HepG2 (cell line): ENCODE results near the gene CPSF4. TPM values are rescaled to one million over a fixed set of nuclear protein-coding genes. Genes with fewer than 3 reads are reported as not detected.

ENCODE experiments used
- GABPA ChIP-seq, 2 experiments: IDR thresholded peaks; 2 replicates each; pipeline ENCODE4 v1.6.1; 2011 to 2016; ENCODE audit warnings: low read depth in 2 of 2, low read length in 1 of 2, missing biosample characterization in 1 of 2, missing genetic modification characterization in 1 of 2
- HHEX ChIP-seq: IDR thresholded peaks from 2 replicates; pipeline ENCODE4 v1.6.1; 2016; ENCODE audit warnings: control low read depth
- MAZ ChIP-seq, 2 experiments: sonication (generic) in 1 of 2; formaldehyde crosslinking in 1 of 2; IDR thresholded peaks; 2 replicates each; pipeline versions ENCODE4 v1.5.0 to v1.6.1; 2012 to 2020; ENCODE audit warnings: low read depth in 2 of 2, mild to moderate bottlenecking in 2 of 2, borderline replicate concordance in 1 of 2, improper control_type of control experiment in 1 of 2, low read length in 1 of 2, missing genetic modification reagents in 1 of 2, moderate library complexity in 1 of 2
- MEIS2 ChIP-seq: sonication (generic); formaldehyde crosslinking; IDR thresholded peaks from 2 replicates; pipeline ENCODE4 v1.9.0; 2021; ENCODE audit warnings: mild to moderate bottlenecking, missing genetic modification reagents
- MTA1 ChIP-seq: sonication (generic); formaldehyde crosslinking; IDR thresholded peaks from 2 replicates; pipeline ENCODE4 v1.4.0; 2020; ENCODE audit warnings: missing genetic modification reagents, mild to moderate bottlenecking, borderline replicate concordance
- NCOA1 ChIP-seq: sonication (generic); formaldehyde crosslinking; IDR thresholded peaks from 2 replicates; pipeline ENCODE4 v1.9.0; 2021; ENCODE audit warnings: missing genetic modification reagents
- RFXANK ChIP-seq: IDR thresholded peaks from 2 replicates; pipeline ENCODE4 v1.6.1; 2016
- SMYD3 ChIP-seq: sonication (generic); formaldehyde crosslinking; IDR thresholded peaks from 2 replicates; pipeline ENCODE4 v1.8.1; 2023; ENCODE audit warnings: mild to moderate bottlenecking, missing genetic modification reagents
- SNAPC4 ChIP-seq: sonication (generic); formaldehyde crosslinking; IDR thresholded peaks from 2 replicates; pipeline ENCODE4 v1.4.0; 2020; ENCODE audit warnings: mild to moderate bottlenecking, missing genetic modification reagents
- SNAPC5 ChIP-seq: sonication (generic); formaldehyde crosslinking; IDR thresholded peaks from 2 replicates; pipeline ENCODE4 v1.8.1; 2023; ENCODE audit warnings: mild to moderate bottlenecking, missing genetic modification reagents, borderline replicate concordance
- STAT5B ChIP-seq: sonication (generic); formaldehyde crosslinking; IDR thresholded peaks from 2 replicates; pipeline ENCODE4 v1.4.0; 2020; ENCODE audit warnings: missing genetic modification reagents
- ZBTB2 ChIP-seq: sonication (generic); formaldehyde crosslinking; IDR thresholded peaks from 2 replicates; pipeline ENCODE4 v1.8.0; 2022; ENCODE audit warnings: low read depth, missing genetic modification reagents
- ZFP36L1 ChIP-seq: sonication (generic); formaldehyde crosslinking; IDR thresholded peaks from 2 replicates; pipeline ENCODE4 v1.8.0; 2022; ENCODE audit warnings: mild to moderate bottlenecking, missing genetic modification reagents, moderate library complexity
- ZNF275 ChIP-seq: sonication (generic); formaldehyde crosslinking; IDR thresholded peaks from 2 replicates; pipeline ENCODE4 v1.8.0; 2022; ENCODE audit warnings: missing genetic modification reagents, mild to moderate bottlenecking, inconsistent platforms, borderline replicate concordance
- ZNF292 ChIP-seq: sonication (generic); formaldehyde crosslinking; IDR thresholded peaks from 2 replicates; pipeline ENCODE4 v1.8.1; 2022; ENCODE audit warnings: mild to moderate bottlenecking, low read depth, missing genetic modification reagents, borderline replicate concordance
- ZNF350 ChIP-seq: sonication (generic); formaldehyde crosslinking; IDR thresholded peaks from 2 replicates; pipeline ENCODE4 v1.4.0; 2020; ENCODE audit warnings: mild to moderate bottlenecking, low read depth, missing genetic modification reagents, borderline replicate concordance
- ZNF576 ChIP-seq: sonication (generic); formaldehyde crosslinking; IDR thresholded peaks from 2 replicates; pipeline ENCODE4 v1.4.0; 2020; ENCODE audit warnings: mild to moderate bottlenecking, missing genetic modification reagents
- ZNF841 ChIP-seq: sonication (generic); formaldehyde crosslinking; IDR thresholded peaks from 2 replicates; pipeline ENCODE4 v1.8.1; 2023; ENCODE audit warnings: missing genetic modification reagents, borderline replicate concordance
- ZSCAN30 ChIP-seq: sonication (generic); formaldehyde crosslinking; IDR thresholded peaks from 2 replicates; pipeline ENCODE4 v1.5.0; 2020; ENCODE audit warnings: mild to moderate bottlenecking, missing genetic modification reagents
- polyA plus RNA-seq, 8 experiments: library from polyadenylated mRNA; depleted of rRNA in 3 of 8; stranded (reverse) in 7 of 8; unstranded in 1 of 8; fragments of >200 nt; fragmentation: Illumina TruSeq in 4 of 8; extraction: Trizol in 4 of 8; gene quantifications; 2 replicates each; pipeline versions ENCODE4 v1.2.1 to v1.2.3, GENCODE V29; 2011 to 2016; ENCODE audit warnings: low read depth in 4 of 8, missing spikeins in 1 of 8, mixed read lengths in 1 of 8; ENCODE audit not compliant: insufficient read depth in 1 of 8
- total RNA-seq, 5 experiments: library from RNA; depleted of rRNA; stranded (reverse); fragments of >200 nt; fragmentation: Illumina TruSeq; extraction: Trizol; gene quantifications; 2 replicates each; pipeline ENCODE4 v1.2.3, GENCODE V29; 2016; ENCODE audit warnings: low read depth in 1 of 5

The CPSF4 gene
- total and polyA plus RNA-seq, 2 of the 13 experiments (the other 11 are each of a cell fraction or from before 2014, with no cell fraction given), result 34.1 to 49.6 TPM

GRCh38 chr7:99499721-99500636 lies 61.2 kb downstream of the CPSF4 start, which contains the start of gene ZNF394 (continued):
- no peak for TF ChIP-seq ZNF275 (CRISPR knock-in tag)
- TF ChIP-seq GABPA (IDR thresholded peaks at IDR 0.05; ENCODE audit: low read depth, low read length), result peak; percentile 96
- peak; percentile 99 for TF ChIP-seq GABPA (CRISPR knock-in tag; IDR thresholded peaks at IDR 0.05; ENCODE audit: low read depth)
- TF ChIP-seq ZNF350, result peak; percentile 79; the same call in 1 of the 2 replicates
- TF ChIP-seq HHEX, result no peak
- TF ChIP-seq STAT5B, result no peak
- TF ChIP-seq SNAPC4 (CRISPR knock-in tag), result no peak
- TF ChIP-seq MTA1, result no peak
- no peak for TF ChIP-seq ZSCAN30
- TF ChIP-seq SMYD3, result 0 out of 2 replicates have a peak, but pooled peaks have one; percentile 55
- TF ChIP-seq RFXANK (CRISPR knock-in tag), result 0 out of 2 replicates have a peak, but pooled peaks have one; percentile 29
- TF ChIP-seq ZNF292 (CRISPR knock-in tag), result no peak
- no peak for TF ChIP-seq NCOA1 (CRISPR knock-in tag)
- no peak for TF ChIP-seq ZNF841
- TF ChIP-seq ZFP36L1, result peak; percentile 63; the same call in 1 of the 2 replicates
- 0 out of 2 replicates have a peak, but pooled peaks have one; percentile 68 for TF ChIP-seq ZBTB2 (CRISPR knock-in tag)
- peak; percentile 44; the same call in 1 of the 2 replicates for TF ChIP-seq SNAPC5 (CRISPR knock-in tag)
- no peak for TF ChIP-seq MAZ (IDR thresholded peaks at IDR 0.05; ENCODE audit: borderline replicate concordance, low read depth, low read length)
- peak; percentile 93 for TF ChIP-seq MAZ (CRISPR knock-in tag; IDR thresholded peaks at IDR 0.05; ENCODE audit: low read depth)
- TF ChIP-seq ZNF576 (CRISPR knock-in tag), result no peak
- no peak; the same call in 1 of the 2 replicates for TF ChIP-seq MEIS2 (CRISPR knock-in tag)
